GM18505 (cell line): ENCODE data around the gene S100A12.
"Not testable (repeated sequence)": the region's sequence is repeated elsewhere in the genome, so short reads cannot be mapped to it uniquely, and the experiment has no call there.

Experiments used
- ATAC-seq: cut with Tn5 transposase; IDR thresholded peaks from one replicate; pipeline ENCODE4 v1.9.1; 2021; ENCODE audit not compliant: unreplicated experiment
- POLR2A ChIP-seq: IDR thresholded peaks from 4 replicates; pipeline ENCODE4 v1.6.1; 2011; ENCODE audit warnings: borderline replicate concordance; ENCODE audit not compliant: insufficient read depth, insufficient read length; ENCODE audit errors: extremely low read depth

S100A12 gene

DNA sequence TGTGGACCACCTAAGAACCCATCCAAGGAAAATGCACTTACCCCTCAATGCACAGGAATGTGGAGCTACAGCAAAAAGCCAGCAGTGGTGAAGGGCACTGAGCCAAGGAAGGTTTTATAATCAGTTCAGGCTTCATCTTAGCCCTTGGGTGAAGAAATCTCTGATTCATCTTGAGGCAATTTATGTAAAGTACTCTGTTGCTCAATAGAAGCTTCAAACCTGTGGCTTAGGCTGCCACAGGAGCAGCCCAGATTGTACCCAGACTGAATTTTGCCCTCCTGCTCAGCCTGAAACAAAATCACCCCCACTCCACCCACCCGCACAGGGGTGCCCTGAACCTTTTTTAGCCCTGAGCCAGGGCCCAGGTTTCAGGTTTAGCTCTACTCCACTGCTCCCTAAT, at the start of gene S100A12:
Gene S100A12, minus strand, starts transcription at position 111 of the 400 bp plus-strand sequence. CDS start 1,029 bp downstream, outside the sequence.
- no peak for TF ChIP-seq POLR2A
- no peak for ATAC-seq

DNA sequence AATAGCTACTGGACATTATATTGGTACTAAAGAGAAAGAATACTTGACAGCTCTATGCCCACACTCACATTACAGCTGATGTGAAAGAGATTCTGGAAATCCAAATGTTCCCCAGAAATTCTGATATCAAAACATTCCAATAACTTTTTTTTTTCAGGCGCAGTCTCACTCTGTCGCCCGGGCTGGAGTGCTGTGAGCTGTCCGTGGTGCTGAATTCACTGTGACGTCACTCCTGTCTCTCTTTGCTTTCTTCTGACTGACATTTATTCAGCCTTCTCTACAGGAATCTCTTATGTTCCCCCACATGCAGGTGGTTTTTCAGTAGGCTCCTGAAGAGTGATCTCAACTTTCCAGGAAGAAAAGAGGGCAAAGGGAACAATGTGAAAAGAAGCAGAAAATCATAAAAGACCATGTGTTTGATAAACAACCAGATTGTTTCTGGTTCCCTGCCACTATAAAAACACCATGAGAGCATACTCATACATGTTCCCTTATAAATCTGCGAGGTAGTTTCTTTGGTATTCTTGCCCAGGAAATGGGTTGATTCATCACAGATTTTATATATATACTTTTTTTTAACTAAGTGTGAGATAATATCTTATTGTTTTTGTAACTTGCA, 47.1 kb upstream of the S100A12 start:
- TF ChIP-seq POLR2A, result no peak
- no peak for ATAC-seq

DNA sequence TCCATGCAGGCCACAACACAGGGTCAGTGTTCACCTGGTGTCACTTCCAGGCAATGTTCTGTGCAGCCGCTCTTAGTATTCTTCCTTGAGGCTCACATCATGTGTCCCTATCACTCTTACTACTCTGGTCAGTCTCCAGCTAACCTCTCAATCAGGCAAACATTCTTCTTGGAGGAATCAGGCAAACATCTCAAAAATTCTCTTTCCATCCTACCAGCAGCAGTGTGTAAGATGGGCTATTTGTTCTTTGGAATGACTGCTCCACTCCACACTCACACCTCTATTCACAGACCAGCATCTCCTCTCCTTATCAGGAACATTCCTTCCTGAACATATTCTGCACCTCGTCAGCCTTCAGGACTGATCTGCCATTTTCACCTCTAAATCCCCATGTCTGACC, 44.9 kb upstream of the S100A12 start:
- no peak for ATAC-seq
- TF ChIP-seq POLR2A, result no peak

- ATAC-seq, result not testable (repeated sequence)
These were observed 44.0 kb upstream of the S100A12 start for GRCh38 chr1:153419436-153419793.

DNA sequence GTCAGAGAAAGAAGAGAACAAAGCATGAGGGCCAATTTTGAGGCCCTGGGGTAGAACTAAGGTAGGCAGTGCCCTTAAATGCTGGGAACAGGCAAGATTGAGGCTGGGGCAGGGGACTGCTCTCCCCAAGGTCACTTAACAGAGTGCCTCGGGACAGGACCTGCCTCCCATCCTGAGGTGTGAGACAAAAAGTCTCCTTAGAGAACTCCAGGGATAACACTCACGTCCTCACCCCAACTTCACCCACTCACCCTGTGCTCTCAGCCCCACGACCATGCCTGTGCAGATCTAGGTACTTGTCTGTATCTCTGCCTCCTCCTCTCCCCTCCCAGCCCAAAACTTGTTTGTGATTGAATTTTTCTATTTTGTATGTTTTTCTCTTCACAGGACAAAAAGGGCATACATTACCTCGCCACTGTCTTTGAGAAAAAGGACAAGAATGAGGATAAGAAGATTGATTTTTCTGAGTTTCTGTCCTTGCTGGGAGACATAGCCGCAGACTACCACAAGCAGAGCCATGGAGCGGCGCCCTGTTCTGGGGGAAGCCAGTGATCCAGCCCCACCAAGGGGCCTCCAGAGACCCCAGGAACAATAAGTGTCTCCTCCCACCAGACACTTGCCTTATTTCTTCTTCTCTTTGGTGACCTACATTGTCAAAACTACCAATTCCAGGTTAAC, 43.5 kb upstream of the S100A12 start:
- not testable (repeated sequence) for ATAC-seq

DNA sequence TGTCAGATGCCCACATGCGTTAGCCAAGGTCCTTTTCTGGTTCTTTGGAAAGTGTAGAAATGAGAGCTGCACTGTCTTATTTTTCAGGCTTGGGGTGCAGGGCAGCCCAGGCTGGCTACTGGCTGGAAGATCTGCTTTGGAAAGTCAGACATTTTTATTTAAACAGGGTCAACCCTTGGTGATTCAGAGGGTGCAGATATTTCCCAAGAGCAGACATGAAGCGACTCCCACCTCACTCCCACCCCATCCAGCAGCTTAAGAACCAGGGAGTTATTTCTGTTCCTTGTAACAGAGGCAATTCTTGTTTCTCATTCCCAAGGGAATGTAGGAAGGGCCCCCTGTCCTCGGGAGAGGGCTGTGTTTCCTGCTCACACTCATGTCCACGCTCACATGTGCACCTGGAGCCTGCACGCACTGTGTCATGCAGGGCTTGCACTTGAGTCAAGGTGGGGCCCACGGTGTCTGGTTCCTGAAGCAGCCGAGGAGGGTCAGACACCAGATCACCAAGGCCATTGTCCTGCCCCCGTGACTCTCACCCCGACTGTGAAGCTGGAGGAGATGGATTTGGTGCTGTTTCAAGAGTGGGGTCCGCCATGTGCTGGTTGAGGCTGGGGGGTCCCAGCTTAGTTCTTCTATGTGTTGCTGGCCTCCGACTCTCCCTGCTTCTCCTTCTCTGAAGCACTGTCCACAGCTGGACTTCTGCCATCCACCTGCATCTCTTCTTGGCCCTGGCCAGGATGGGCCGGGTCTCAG, 41.9 kb upstream of the S100A12 start:
- no peak for TF ChIP-seq POLR2A
- no peak for ATAC-seq

DNA sequence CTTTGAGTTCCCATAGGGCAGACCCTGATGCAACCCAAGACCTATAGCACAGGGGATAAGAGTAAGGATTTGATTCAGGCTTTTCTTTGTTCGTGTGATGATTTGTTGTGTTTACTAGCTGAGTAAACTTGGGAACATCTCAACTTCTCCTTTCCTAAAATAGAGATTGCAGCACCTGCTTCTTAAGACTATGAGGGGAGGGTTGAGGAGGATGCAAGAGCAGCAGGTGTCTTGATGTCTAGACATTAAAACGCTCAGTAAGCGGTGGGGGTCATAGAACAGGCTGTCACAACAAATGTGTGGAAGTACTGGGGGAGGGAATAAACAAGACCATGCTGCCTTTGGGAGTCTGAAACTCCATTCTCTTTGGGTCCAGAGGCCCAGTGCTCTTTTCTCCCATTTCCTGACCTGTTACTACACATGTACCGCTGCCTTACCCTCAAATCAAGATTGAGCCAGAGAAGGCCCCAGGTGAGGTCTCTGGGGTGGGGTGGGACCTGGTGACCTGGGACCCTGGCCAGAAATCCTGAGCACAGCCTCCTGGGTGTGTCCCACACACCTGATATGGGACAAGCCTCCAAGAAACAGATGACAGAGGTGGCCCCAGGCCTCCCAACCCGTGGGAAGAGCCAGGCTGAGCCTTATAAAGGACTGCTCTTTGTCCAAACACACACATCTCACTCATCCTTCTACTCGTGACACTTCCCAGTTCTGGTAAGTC, 40.6 kb upstream of the S100A12 start, which contains the start of gene S100A7A:
Gene S100A7A, plus strand, starts transcription at position 671 of the 721 bp plus-strand sequence. CDS start 1,563 bp downstream, outside the sequence.
- TF ChIP-seq POLR2A, result no peak

GRCh38 chr1:153413961-153414360, 38.5 kb upstream of the S100A12 start:
- not testable (repeated sequence) for ATAC-seq

More for the DNA sequence above, 40.6 kb upstream of the S100A12 start, which contains the start of gene S100A7A:
- no peak for ATAC-seq

DNA sequence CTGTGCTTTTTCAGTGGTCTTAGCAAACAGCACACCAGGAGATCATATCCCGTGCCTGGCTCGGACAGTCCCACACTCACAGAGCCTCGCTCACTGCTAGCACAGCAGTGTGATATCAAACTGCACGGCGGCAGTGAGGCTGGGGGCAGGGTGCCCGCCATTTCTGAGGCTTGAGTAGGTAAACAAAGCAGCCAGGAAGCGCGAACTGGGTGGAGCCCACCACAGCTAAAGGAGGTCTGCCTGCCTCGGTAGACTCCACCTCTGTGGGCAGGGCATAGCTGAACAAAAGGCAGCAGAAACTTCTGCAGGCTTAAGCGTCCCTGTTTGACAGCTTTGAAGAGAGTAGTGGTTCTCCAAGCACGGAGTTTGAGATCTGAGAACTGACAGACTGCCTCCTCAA, 31.9 kb upstream of the S100A12 start:
- ATAC-seq, result not testable (repeated sequence)

DNA sequence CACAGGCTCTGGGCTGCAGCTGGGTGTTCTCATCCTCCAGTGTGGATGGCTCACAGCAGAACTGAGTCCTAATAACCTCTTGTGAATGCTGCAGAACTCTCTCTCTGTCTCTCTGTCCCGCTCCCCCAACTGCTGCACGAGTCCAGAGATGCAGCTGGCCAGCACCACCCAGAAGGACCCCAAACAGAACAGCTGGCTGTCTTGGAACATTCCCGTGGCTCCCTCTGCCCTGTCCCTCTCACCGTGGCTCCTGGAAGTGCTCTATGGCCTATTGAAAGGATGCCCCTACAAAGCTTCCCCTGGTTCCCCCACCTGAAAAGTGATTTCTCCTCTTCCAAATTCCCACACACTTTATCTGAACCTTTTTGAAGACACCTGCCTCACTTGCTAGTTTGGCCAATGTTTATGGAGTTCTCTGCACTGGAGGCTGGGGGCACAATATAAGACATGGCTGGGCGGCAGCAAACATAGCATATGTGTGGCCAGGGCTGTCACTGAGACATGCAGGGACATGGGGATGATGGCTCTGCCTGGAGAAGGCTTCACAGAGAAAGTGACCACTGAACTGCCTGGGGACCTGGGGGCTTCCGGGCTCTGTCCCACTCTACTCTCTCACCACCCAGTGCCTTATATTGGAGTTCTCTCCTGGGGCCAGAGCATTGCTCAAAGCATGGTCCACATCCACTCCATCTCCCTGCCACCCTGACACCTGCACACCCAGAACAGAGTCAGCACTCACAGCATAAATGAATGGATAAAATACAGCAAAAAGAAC, 30.6 kb upstream of the S100A12 start:
- ATAC-seq, result not testable (repeated sequence)

DNA sequence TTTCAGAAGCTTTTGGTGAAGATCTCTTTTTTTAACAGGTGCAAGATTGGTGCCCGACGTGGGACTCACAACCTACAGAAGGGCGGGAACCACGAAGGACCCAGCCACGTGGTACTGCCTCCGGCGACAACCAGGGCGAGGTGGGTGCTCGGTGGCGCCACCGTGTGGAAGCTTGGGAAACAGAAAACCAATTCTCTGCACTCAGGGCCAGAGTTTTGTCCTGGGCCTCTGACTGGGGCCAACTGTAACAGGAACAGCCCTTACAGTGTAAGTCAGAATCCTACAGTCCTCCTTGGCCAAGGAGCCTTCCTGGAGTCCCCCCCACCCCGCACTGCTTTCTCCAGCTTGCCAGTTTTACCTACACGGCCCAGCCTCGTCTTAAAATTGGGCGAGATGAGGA, 29.3 kb upstream of the S100A12 start:
- no peak for TF ChIP-seq POLR2A
- no peak for ATAC-seq

- no peak for TF ChIP-seq POLR2A
- ATAC-seq, result no peak
These were observed 28.7 kb upstream of the S100A12 start for GRCh38 chr1:153404086-153404635.
